HepG2 (cell line): ENCODE results near the gene SPPL3. TPM values are rescaled to one million over a fixed set of nuclear protein-coding genes. Genes with fewer than 3 reads are reported as not detected.
A peak's percentile ranks its signal among the peaks of the same experiment; 100 is the strongest.

ENCODE experiments used
- ATAC-seq: fragments of 200-7000 bp; cut with Tn5 transposase; 3 replicates; pipeline ENCODE4 v1.9.1; 2020; ENCODE audit warnings: mild to moderate bottlenecking, moderate library complexity
- BruUV-seq: library from RNA; stranded (reverse); fragments of 400-500 nt; replicated peaks from 2 replicates; lab custom pipeline; 2021; lab: Mats Ljungman, UMichigan
- CTCF ChIA-PET: fragments of 300-600 bp; formaldehyde crosslinking; extraction: SDS; loops from one replicate; lab custom pipeline; 2021; ENCODE audit warnings: low total read pairs, inconsistent platforms, low intra/inter-chr PET ratio; lab: Yijun Ruan, JAX
- POLR2A ChIA-PET: fragments of 350-600 bp; sonication (Branson Sonifier 250); formaldehyde crosslinking; loops from one replicate; lab custom pipeline; 2020; ENCODE audit warnings: antibody characterized with exemption, inconsistent platforms; lab: Yijun Ruan, JAX
- DNase-seq: peaks from one replicate; pipeline ENCODE4 v3.0.0-alpha.2; 2015; ENCODE audit warnings: low spot score
- FAIRE-seq: peaks from 3 replicates; lab custom pipeline; 2011; peaks lifted over from hg19 to GRCh38; lab: Jason Lieb, UNC
- H2AFZ ChIP-seq: one replicate; pipeline ENCODE4 v1.6.1; 2011; ENCODE audit warnings: low read length, inconsistent platforms
- H3K27ac ChIP-seq: fragments of 300-600 bp; 3 replicates; pipeline ENCODE4 v1.8.0; 2011; ENCODE audit warnings: mixed run types, mild to moderate bottlenecking, mixed read lengths, low read length, inconsistent platforms; ENCODE audit not compliant: insufficient read depth; ENCODE audit errors: extremely low read length
- H3K27me3 ChIP-seq, 2 experiments: fragments of 200-600 bp in 1 of 2; 2 replicates in 1 of 2; 3 replicates in 1 of 2; pipeline versions ENCODE4 v1.6.0 to v1.8.0; 2011; ENCODE audit warnings: low read length in 2 of 2, mild to moderate bottlenecking in 2 of 2, moderate library complexity in 2 of 2, inconsistent platforms in 1 of 2; ENCODE audit not compliant: insufficient read depth in 2 of 2, control insufficient read depth in 1 of 2
- H3K36me3 ChIP-seq, 2 experiments: fragments of 200-600 bp in 1 of 2; replicated peaks in 1 of 2; 2 replicates in 1 of 2; 3 replicates in 1 of 2; pipeline versions ENCODE4 v1.5.1 to v1.8.0; 2011; ENCODE audit warnings: low read length in 2 of 2, inconsistent platforms in 1 of 2; ENCODE audit not compliant: insufficient read depth in 2 of 2, control insufficient read depth in 1 of 2
- H3K4me1 ChIP-seq: 2 replicates; pipeline ENCODE4 v1.5.1; 2012; ENCODE audit warnings: low read length, inconsistent platforms; ENCODE audit not compliant: insufficient read depth
- H3K4me2 ChIP-seq: 2 replicates; pipeline ENCODE4 v1.6.0; 2011; ENCODE audit warnings: low read depth, low read length, inconsistent platforms
- H3K4me3 ChIP-seq, 3 experiments: fragments of 200-600 bp in 1 of 3; sonication (generic), shearing (Covaris generic) in 1 of 3; replicated peaks in 1 of 3; 2 replicates each; pipeline ENCODE4 v1.5.1; 2011 to 2016; ENCODE audit warnings: low read length in 3 of 3, inconsistent platforms in 2 of 3, low read depth in 2 of 3, mild to moderate bottlenecking in 2 of 3, control low read depth in 1 of 3, mixed read lengths in 1 of 3; ENCODE audit not compliant: insufficient read depth in 1 of 3
- H3K79me2 ChIP-seq: one replicate; pipeline ENCODE4 v1.6.1; 2011; ENCODE audit warnings: low read length, inconsistent platforms; ENCODE audit not compliant: insufficient read depth
- H3K9ac ChIP-seq: 2 replicates; pipeline ENCODE4 v1.6.0; 2011; ENCODE audit warnings: mild to moderate bottlenecking, low read depth, low read length, inconsistent platforms; ENCODE audit not compliant: insufficient read depth
- H3K9me3 ChIP-seq: 2 replicates; pipeline ENCODE4 v1.5.1; 2012; ENCODE audit warnings: mild to moderate bottlenecking, low read length
- H4K20me1 ChIP-seq: 2 replicates; pipeline ENCODE4 v1.6.0; 2011; ENCODE audit warnings: inconsistent platforms, mild to moderate bottlenecking, low read length, moderate library complexity; ENCODE audit not compliant: insufficient read depth
- CEBPB ChIP-seq: IDR thresholded peaks from 2 replicates; pipeline ENCODE4 v1.6.1; 2011; ENCODE audit warnings: low read depth, low read length, improper control_type of control experiment, borderline replicate concordance
- CEBPG ChIP-seq: IDR thresholded peaks from 2 replicates; pipeline ENCODE4 v1.6.1; 2016
- CENPT ChIP-seq: sonication (generic); formaldehyde crosslinking; IDR thresholded peaks from 2 replicates; pipeline ENCODE4 v1.8.0; 2022; ENCODE audit warnings: low read depth, mild to moderate bottlenecking, moderate library complexity, missing genetic modification reagents
- HMGA1 ChIP-seq: sonication (generic); formaldehyde crosslinking; conservative IDR thresholded peaks from 2 replicates; pipeline ENCODE4 v1.4.0; 2020; ENCODE audit warnings: missing genetic modification reagents
- STAT5B ChIP-seq: sonication (generic); formaldehyde crosslinking; IDR thresholded peaks from 2 replicates; pipeline ENCODE4 v1.4.0; 2020; ENCODE audit warnings: missing genetic modification reagents
- ZBTB43 ChIP-seq: sonication (generic); formaldehyde crosslinking; conservative IDR thresholded peaks from 2 replicates; pipeline ENCODE4 v1.4.0; 2020; ENCODE audit warnings: missing genetic modification reagents
- ZNF558 ChIP-seq: sonication (generic); formaldehyde crosslinking; IDR thresholded peaks from 2 replicates; pipeline ENCODE4 v1.9.0; 2022; ENCODE audit warnings: mild to moderate bottlenecking, missing genetic modification reagents, borderline replicate concordance
- WGBS: methylation state at CpG from one replicate; pipeline ENCODE4 v1.1.6; 2017; ENCODE audit warnings: low lambda C conversion rate; 5-methylcytosine and 5-hydroxymethylcytosine counted together
- in situ Hi-C: cut with HindIII; loops from 2 replicates; pipeline ENCODE4 v1.10.0; 2017; ENCODE audit warnings: low pct_unique_long_range_greater_than_20kb; ENCODE audit not compliant: extremely low pct_ligation_motif_present
- intact Hi-C: fragments of 100-400 bp; cut with micrococcal nuclease; formaldehyde crosslinking; loops from one replicate; pipeline ENCODE4 v1.10.0; 2022; ENCODE audit not compliant: unreplicated experiment
- polyA plus RNA-seq, 8 experiments: library from polyadenylated mRNA; depleted of rRNA in 3 of 8; stranded (reverse) in 7 of 8; unstranded in 1 of 8; fragments of >200 nt; fragmentation: Illumina TruSeq in 4 of 8; extraction: Trizol in 4 of 8; gene quantifications; 2 replicates each; pipeline versions ENCODE4 v1.2.1 to v1.2.3, GENCODE V29; 2011 to 2016; ENCODE audit warnings: low read depth in 4 of 8, missing spikeins in 1 of 8, mixed read lengths in 1 of 8; ENCODE audit not compliant: insufficient read depth in 1 of 8
- total RNA-seq, 5 experiments: library from RNA; depleted of rRNA; stranded (reverse); fragments of >200 nt; fragmentation: Illumina TruSeq; extraction: Trizol; gene quantifications; 2 replicates each; pipeline ENCODE4 v1.2.3, GENCODE V29; 2016; ENCODE audit warnings: low read depth in 1 of 5
- TF ChIP-seq, protein P1 (sequence below): sonication (generic); formaldehyde crosslinking; IDR thresholded peaks from 2 replicates; pipeline ENCODE4 v1.5.0; 2020; ENCODE audit warnings: mild to moderate bottlenecking, missing genetic modification reagents

SPPL3 gene
- total and polyA plus RNA-seq, 2 of the 13 experiments (the other 11 are each of a cell fraction or from before 2014, with no cell fraction given) = 8.9 to 9.1 TPM

DNA sequence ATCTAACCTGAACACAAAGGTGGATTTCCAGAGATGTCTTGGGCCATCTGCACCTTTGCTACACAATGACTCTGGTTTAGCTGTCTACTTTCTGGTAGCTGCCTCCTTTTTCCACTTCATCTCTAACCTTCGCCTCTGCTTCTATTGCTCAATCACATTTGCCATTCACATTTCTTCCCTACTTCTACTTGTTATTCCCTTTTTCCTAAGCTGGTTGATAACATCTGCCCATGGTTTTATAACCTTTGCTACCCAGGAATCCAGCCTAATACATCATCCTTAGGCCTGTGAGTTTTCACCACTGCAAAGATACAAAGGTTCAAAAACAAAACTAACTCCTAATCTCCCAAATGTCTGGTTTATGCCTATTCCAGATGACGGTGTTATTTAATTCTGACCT, 13.2 kb downstream of the SPPL3 start:
- no TSS peak for BruUV-seq
- TF ChIP-seq CEBPB = peak; percentile 57
- TF ChIP-seq ZNF558 (CRISPR knock-in tag) = no peak
- no peak for TF ChIP-seq ZBTB43
- TF ChIP-seq STAT5B (CRISPR knock-in tag) = no peak
- TF ChIP-seq, protein P1, sequence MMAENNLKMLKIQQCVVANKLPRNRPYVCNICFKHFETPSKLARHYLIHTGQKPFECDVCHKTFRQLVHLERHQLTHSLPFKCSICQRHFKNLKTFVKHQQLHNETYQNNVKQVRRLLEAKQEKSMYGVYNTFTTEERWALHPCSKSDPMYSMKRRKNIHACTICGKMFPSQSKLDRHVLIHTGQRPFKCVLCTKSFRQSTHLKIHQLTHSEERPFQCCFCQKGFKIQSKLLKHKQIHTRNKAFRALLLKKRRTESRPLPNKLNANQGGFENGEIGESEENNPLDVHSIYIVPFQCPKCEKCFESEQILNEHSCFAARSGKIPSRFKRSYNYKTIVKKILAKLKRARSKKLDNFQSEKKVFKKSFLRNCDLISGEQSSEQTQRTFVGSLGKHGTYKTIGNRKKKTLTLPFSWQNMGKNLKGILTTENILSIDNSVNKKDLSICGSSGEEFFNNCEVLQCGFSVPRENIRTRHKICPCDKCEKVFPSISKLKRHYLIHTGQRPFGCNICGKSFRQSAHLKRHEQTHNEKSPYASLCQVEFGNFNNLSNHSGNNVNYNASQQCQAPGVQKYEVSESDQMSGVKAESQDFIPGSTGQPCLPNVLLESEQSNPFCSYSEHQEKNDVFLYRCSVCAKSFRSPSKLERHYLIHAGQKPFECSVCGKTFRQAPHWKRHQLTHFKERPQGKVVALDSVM (CRISPR knock-in tag) = no peak
- peak; percentile 64 for TF ChIP-seq CEBPG (CRISPR knock-in tag)
- TF ChIP-seq CENPT (CRISPR knock-in tag) = no peak
- TF ChIP-seq HMGA1 (CRISPR knock-in tag) = no peak
- H3K9me3 ChIP-seq = no peaks in the 10 kb centered on the region
- DNase-seq (no peak), ATAC-seq (no peak), FAIRE-seq (no peak)
- peaks cover 54% of the 10 kb centered on the region for H3K79me2 ChIP-seq
- CTCF ChIA-PET = no interaction called here
- no peak overlapping the region for H3K9ac ChIP-seq
- no peak overlapping the region for H3K27ac ChIP-seq
- H3K36me3 ChIP-seq = no peaks in the 10 kb centered on the region; a peak in 1 of 5 replicates
- intact Hi-C loops = no loop called here
- no peaks in the 10 kb centered on the region for H3K27me3 ChIP-seq
- H3K4me2 ChIP-seq = no peak overlapping the region
- peaks cover 6% of the 10 kb centered on the region; the same call in 1 of the 2 replicates for H4K20me1 ChIP-seq
- peaks cover 7% of the 10 kb centered on the region for H3K4me1 ChIP-seq
- no peak overlapping the region for H3K4me3 ChIP-seq
- 93% methylated on average over 2 of the region's 2 CpGs for WGBS
- POLR2A ChIA-PET = interaction anchor here (0.9 kb wide), 1 partner anchor 16 kb away, joined by 3 read pairs; no protein-coding TSS in a partner anchor
- no peak overlapping the region for H2AFZ ChIP-seq
- in situ Hi-C loops = no loop called here
